GM19025 (cell line): Measurements from ENCODE around the gene PLEKHA1.

ENCODE experiments used
- ATAC-seq: cut with Tn5 transposase; IDR thresholded peaks from one replicate; pipeline ENCODE4 v1.9.1; 2021; ENCODE audit warnings: mild to moderate bottlenecking, low read depth, moderate library complexity; ENCODE audit not compliant: unreplicated experiment

PLEKHA1 gene

GRCh38 chr10:122420624-122421007 is 46.1 kb downstream of the PLEKHA1 start:
- ATAC-seq, result no peak

DNA sequence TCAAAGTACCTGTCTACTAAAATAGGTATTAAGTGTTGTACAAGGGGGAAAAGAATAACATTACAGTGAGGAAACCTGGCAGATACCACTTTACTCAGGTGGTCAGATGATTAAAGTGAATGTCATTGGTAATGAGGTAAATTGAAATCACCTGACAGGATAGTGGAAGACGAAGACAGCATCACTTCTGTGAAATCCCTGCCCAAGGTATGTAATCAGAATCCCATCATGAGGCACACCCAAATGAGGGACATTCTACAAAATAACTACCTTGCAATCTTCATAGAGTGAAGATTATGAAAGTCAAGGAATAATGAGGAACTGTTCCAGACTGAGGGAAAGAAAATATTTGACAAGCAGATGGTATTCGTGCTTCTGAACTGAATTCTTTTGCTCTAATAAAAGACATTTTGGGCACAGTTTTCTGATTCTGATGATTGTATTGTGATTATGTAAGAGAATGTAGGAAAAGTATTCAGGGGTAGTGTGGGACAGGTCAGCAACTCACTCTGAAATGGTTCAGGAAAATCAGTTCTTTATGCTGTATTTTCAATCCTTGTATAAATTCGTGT is 46.6 kb downstream of the PLEKHA1 start:
- no peak for ATAC-seq

- ATAC-seq, result no peak
Observed at GRCh38 chr10:122421742-122422141, 47.2 kb downstream of the PLEKHA1 start.

GRCh38 chr10:122422266-122422989 is 47.9 kb downstream of the PLEKHA1 start:
- no peak for ATAC-seq

DNA sequence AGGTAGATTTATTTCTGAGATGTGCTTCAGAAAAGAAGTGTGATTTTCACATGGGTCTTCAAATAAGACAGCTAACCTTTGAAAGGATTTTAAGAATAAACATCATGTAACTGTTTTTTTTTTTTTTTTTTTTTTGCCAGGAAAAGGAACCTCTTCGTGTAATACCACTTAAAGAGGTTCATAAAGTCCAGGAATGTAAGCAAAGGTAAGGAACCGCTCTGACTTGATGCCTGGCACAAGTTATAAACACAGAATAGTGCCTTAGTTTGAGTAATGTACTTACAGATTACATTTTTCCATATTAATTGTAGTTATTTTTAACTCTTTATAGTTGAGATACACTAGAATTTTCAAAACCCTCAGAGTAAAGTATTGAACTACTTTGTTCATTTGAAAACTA is 49.6 kb downstream of the PLEKHA1 start:
- ATAC-seq, result no peak

- ATAC-seq, result no peak
Observed at GRCh38 chr10:122426829-122427228, 52.3 kb downstream of the PLEKHA1 start.

DNA sequence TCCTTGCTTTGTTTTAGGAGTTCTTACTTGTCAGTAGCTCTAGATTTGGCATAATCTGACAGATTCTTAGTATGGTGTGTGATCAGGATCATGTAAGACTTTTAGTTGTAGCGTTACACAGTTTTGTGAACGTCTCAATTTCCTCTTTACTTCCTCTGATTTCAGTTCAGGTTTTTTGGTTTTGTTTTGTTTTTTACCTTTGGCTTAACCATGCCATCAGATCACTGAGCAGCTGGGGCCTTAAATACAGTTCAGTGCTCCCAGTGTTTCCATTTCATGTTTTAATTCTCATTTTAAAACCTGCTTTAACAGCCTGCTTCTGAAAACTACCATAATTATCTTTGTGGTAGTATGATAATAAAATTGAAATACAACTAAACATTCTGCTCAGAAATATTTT is 52.8 kb downstream of the PLEKHA1 start:
- no peak for ATAC-seq

DNA sequence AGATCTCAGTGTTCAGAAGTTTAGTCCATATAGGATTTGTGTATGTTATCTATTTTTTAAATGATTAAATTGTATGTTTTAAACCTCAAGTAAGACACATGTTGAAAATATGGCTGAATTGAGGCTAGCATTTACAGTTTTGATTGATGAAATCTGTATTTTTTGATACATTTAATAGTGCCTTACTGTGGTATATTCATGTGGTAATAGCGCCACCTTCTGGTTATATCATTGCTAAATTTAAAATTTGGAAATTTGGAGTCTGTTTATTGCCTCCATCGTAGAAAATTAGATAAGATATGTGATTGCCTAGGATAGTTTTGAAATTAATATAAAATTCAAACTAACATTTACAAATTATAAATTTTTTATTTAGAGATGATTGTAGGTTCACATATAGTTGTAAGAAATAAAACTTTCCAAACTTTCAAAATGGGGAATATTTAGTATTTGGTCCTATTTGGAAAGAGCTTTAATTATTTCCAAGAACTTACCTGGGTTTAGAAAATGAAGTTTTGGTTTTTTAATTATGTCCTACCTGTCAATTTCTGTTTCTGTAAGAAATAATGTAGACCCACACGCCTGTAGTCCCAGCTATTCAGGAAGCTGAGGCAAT is 60.8 kb downstream of the PLEKHA1 start:
- ATAC-seq, result no peak

- no peak for ATAC-seq
Observed at GRCh38 chr10:122441961-122442360, 67.5 kb downstream of the PLEKHA1 start.

- no peak for ATAC-seq
Observed at GRCh38 chr10:122445469-122445868, 71.0 kb downstream of the PLEKHA1 start.

DNA sequence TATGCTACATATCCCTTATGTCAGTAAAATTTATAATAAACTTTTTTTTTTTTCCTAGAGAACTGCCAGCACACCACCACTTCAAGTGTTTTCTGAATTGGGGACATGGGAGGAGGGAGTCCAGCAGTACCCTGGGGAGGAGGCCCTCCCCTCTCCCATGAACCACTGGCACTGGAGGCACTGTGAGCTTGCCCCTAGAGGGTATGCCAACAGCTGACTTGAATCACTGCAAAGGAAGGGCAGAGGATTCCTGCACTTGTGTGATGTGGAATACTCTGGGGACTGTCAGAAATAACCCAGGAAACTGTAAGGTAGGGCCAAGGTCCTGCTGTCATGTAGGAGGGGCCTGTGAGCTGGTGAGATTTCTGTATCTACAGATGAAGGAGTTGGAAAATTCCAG is 71.4 kb downstream of the PLEKHA1 start:
- no peak for ATAC-seq

DNA sequence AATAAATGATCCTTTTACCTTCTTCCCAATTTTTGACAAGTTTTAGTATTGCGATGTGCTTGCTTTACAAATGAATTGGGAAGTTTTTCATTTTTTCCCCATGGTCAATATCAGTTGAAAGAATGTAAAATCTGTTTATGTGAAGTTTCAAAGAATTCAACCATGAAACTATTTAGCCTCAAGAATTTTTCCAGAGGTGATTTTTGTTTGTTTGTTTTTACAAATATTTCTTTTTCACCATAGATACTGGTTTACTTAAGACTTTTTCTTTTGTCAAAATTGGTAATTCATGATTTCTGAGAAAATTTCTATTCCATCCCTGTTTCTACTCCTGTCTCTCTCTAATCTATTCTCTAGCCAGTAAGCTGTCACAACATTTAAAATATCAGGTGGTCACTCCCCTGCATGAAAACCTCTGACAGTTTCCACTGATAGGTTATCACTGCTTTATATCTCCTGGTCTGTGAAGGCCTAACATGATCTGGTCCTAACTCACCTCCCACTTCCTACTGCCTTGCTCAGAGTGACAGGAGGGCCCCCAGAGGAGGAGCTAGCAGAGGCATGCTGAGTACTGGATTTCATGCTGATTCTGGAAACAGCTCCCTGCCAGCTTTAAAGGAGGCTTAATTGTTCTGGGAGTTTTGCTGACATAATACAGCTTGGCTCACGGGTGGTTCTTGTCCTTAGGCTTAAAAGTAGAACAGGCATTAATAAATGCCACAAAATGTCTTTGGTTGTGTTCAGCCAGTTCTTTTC is 72.3 kb downstream of the PLEKHA1 start:
- ATAC-seq, result no peak

DNA sequence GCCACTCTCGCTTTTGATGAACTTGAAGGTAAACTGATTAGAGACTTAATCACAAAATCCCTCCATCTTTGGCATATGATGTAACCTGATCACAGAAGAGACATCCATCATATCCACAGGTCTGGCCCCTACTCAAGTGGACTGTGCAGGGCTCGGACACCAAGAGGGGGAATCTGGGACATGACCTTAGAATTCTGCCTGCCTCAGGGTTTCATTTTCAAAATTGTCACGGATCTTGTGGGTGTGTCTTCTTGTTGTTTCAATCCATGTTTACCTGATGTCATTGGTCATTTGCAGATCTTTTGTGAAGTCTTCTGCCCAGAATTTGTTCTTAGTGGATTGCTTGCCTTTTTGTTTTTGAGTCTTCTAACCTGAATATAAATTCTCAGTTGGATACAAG is 74.1 kb downstream of the PLEKHA1 start:
- no peak for ATAC-seq

- ATAC-seq, result no peak
Observed at GRCh38 chr10:122449153-122449552, 74.6 kb downstream of the PLEKHA1 start.

- no peak for ATAC-seq
Observed at GRCh38 chr10:122450353-122450990, 76.0 kb downstream of the PLEKHA1 start.

DNA sequence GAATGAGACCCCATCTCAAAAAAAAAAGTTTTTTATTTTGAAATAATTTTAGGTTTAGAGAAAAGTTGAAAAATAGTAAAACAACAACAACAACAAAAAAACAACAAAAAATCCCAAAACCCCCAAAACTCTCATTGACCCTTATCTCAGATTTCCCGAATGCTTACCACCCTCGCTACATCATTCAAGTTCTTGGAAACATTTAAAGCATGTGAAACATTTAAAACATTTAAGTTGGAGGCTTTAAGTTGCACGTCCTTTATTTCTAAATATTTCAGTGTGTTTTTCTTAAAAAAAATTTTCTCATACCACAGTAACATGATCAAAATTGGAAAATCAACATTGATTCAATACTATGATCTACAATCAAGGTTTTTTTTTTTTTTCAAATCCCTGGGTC is 79.6 kb downstream of the PLEKHA1 start:
- no peak for ATAC-seq

DNA sequence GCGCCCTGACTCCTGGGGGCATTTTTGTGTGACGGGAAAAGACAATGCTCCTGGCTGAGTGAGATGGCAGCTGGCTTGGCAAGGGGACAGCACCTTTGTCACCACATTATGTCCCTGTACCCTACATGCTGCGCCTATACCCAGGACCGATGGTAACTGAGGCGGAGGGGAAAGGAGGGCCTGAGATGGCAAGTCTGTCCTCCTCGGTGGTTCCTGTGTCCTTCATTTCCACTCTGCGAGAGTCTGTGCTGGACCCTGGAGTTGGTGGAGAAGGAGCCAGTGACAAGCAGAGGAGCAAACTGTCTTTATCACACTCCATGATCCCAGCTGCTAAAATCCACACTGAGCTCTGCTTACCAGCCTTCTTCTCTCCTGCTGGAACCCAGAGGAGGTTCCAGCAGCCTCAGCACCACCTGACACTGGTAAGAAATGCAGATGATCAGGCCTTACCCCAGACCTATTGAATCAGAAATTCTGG is 80.1 kb downstream of the PLEKHA1 start, which contains the start of gene ARMS2:
TSS of gene ARMS2 (plus strand) at position 51 of the 478 bp plus-strand sequence. CDS start at position 126, 75 bp downstream.
- ATAC-seq, result no peak

DNA sequence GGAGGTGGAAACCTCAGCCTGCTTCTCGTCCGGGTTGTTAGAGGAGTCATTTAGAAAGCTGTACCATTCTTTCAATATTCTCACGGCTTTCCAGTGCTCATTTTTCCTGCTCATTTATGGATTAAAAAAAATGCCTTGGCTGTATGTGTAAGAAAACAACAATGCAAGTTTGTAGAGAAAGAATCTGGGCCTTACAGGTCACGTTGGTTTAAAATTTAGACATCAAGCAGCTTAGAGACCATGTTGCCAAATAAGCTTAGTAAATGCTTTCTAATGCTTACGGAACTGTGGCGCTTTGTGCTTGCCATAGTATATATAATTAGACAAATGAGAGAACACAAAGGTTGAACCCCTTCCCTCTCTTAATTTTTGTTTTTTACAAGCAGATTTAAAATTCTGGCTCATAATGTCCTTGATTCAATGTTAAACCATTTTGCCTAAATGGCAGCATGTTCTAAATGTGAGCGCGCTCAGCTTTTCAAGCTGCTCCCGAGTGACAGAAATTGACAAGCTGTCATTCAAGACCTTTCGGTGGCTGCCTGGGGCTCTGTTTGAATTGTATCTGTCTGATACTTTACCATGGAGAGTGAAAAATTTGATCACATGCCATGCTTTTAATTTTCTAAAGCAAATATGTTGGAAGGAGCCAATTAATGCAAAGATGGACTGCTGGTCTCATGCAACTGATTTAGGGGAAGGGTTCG is 81.0 kb downstream of the PLEKHA1 start:
- no peak for ATAC-seq

- no peak for ATAC-seq
Observed at GRCh38 chr10:122457934-122458333, 83.4 kb downstream of the PLEKHA1 start.

- ATAC-seq, result no peak
Observed at GRCh38 chr10:122458693-122459092, 84.2 kb downstream of the PLEKHA1 start.
